GM20431 (cell line): ENCODE data around the gene KANSL3.

Experiments used
- in situ Hi-C: fragments of 300-500 bp; cut with MseI, MboI; formaldehyde crosslinking; loops from one replicate; pipeline ENCODE4 v1.15.0; 2020; ENCODE audit warnings: low sequenced_read_pairs; ENCODE audit not compliant: unreplicated experiment

KANSL3 gene

GRCh38 chr2:96616535-96616934 lies 21.6 kb downstream of the KANSL3 start:
- in situ Hi-C loops, result no loop called here

GRCh38 chr2:96616128-96616527 lies 22.0 kb downstream of the KANSL3 start:
- in situ Hi-C loops, result no loop called here

GRCh38 chr2:96608469-96609455 lies 29.4 kb downstream of the KANSL3 start:
- in situ Hi-C loops, result no loop called here

- in situ Hi-C loops, result no loop called here
These were observed 34.0 kb downstream of the KANSL3 start for GRCh38 chr2:96604104-96604503.

GRCh38 chr2:96602330-96602823 lies 35.7 kb downstream of the KANSL3 start:
- in situ Hi-C loops, result no loop called here

GRCh38 chr2:96601382-96602292 lies 36.5 kb downstream of the KANSL3 start:
- in situ Hi-C loops, result no loop called here

- in situ Hi-C loops, result no loop called here
These were observed 38.2 kb downstream of the KANSL3 start for GRCh38 chr2:96599941-96600340.

GRCh38 chr2:96596596-96596995 lies 41.5 kb downstream of the KANSL3 start:
- in situ Hi-C loops, result no loop called here

- in situ Hi-C loops, result no loop called here
These were observed 43.4 kb downstream of the KANSL3 start for GRCh38 chr2:96594691-96595152.

- in situ Hi-C loops, result no loop called here
These were observed 43.8 kb downstream of the KANSL3 start for GRCh38 chr2:96594282-96594681.

GRCh38 chr2:96591494-96591893 lies 46.6 kb downstream of the KANSL3 start:
- in situ Hi-C loops, result no loop called here

- in situ Hi-C loops, result no loop called here
These were observed 47.1 kb downstream of the KANSL3 start for GRCh38 chr2:96591054-96591453.

GRCh38 chr2:96587843-96588242 lies 50.3 kb downstream of the KANSL3 start:
- in situ Hi-C loops, result no loop called here

- in situ Hi-C loops, result no loop called here
These were observed 54.1 kb downstream of the KANSL3 start for GRCh38 chr2:96584017-96584416.

GRCh38 chr2:96580771-96581170 lies 57.3 kb downstream of the KANSL3 start:
- in situ Hi-C loops, result no loop called here

GRCh38 chr2:96579422-96579821 lies 58.7 kb downstream of the KANSL3 start:
- in situ Hi-C loops, result no loop called here

- in situ Hi-C loops, result no loop called here
These were observed 59.4 kb downstream of the KANSL3 start for GRCh38 chr2:96578731-96579130.

- in situ Hi-C loops, result no loop called here
These were observed 60.6 kb downstream of the KANSL3 start for GRCh38 chr2:96577501-96577900.

GRCh38 chr2:96575785-96576456 lies 62.2 kb downstream of the KANSL3 start:
- in situ Hi-C loops, result no loop called here

- in situ Hi-C loops, result no loop called here
These were observed 63.7 kb downstream of the KANSL3 start for GRCh38 chr2:96574364-96574763.
